HG03060 (cell line): ENCODE measurements around the gene TXNL1.
"Not testable (repeated sequence)": the region's sequence is repeated elsewhere in the genome, so short reads cannot be mapped to it uniquely, and the experiment has no call there.

ENCODE experiments used
- ATAC-seq: cut with Tn5 transposase; IDR thresholded peaks from one replicate; pipeline ENCODE4 v1.9.1; 2021; ENCODE audit warnings: low read depth, moderate number of reproducible peaks; ENCODE audit not compliant: unreplicated experiment

TXNL1 gene

DNA sequence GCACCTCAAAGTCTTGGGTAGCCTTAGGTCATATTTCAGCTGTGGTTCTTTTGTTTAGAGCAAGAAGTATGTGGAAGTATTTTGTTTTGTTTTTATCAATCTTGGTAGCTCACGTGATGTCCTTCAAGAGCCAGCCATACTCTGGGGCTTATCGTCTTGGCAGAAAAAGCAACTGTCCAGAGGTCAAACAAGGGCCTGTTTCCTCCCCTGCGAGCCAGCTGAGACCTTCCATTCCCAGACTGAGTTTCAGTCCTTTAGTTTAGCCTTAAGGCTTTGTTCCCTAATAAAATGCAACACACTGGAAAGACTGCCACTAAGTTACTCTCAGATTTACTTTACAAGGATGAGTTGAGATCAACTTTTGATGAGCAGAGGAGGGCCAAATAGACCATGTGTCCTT is 63.5 kb downstream of the TXNL1 start:
- ATAC-seq, result no peak

- ATAC-seq, result not testable (repeated sequence)
These were observed 66.1 kb downstream of the TXNL1 start for GRCh38 chr18:56572267-56572666.

- ATAC-seq, result no peak
These were observed 67.4 kb downstream of the TXNL1 start for GRCh38 chr18:56570978-56571377.

GRCh38 chr18:56569416-56569815 is 69.0 kb downstream of the TXNL1 start:
- ATAC-seq, result no peak

- no peak for ATAC-seq
These were observed 69.4 kb downstream of the TXNL1 start for GRCh38 chr18:56568986-56569385.

- no peak for ATAC-seq
These were observed 72.6 kb downstream of the TXNL1 start for GRCh38 chr18:56565551-56566345.

GRCh38 chr18:56565046-56565445 is 73.3 kb downstream of the TXNL1 start:
- no peak for ATAC-seq

GRCh38 chr18:56563568-56563967 is 74.8 kb downstream of the TXNL1 start:
- no peak for ATAC-seq

DNA sequence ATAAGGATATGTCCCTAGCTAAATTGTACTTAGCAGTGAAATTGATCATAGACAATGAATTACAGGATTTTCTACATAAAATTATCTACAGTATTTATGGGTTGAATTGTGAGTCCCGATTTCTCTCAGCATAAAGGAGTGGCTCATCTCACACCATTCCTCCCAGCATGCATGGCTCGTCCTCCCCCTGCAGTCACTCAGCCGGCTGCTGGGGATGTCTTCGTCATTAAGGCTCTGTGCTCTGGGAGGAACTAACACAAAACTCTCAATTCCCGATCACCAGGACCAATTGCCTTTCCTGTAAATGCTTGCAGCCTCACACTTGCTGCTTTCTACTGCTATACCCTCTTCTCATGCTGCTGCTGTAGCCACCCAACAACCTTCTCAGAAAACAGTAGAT is 75.9 kb downstream of the TXNL1 start:
- ATAC-seq, result no peak

GRCh38 chr18:56560992-56561391 is 77.4 kb downstream of the TXNL1 start:
- no peak for ATAC-seq

DNA sequence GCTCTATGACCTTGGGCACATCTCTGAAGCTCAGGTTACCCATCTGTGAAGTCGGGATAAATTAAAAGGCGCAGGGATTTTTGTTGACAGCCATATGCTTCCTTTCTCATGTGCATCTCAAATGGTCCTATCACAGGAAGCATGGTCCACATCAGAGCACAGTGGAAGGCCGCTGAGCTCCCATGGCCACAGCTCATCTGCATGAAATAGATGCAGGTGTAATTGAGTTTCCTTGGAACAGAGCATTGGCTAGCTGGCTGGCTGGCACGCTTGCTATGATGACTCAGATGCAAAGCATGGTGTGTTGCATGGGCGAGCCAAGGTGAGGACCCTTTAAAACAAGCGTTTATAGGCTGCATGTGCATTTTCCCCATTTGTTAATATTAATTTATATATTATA is 79.3 kb downstream of the TXNL1 start:
- ATAC-seq, result no peak

DNA sequence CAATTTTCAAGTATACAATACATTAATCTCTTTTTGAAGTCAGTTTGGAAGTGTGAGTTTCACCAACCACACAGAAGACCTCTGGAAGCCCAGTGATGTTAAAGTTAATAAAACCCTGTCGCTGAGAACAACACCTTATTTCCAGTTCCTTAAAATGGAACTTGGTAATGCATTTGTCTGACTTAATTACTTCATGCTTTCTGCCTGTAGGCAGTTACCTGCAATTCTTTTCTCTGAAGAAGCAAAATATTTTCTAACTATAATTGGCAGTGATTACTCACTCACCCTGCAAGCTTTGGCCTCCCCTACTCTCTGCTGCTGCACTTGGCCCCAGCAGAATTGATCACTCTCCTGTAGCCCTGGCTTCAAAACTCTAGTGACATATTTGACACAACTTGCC is 81.5 kb downstream of the TXNL1 start:
- ATAC-seq, result no peak

DNA sequence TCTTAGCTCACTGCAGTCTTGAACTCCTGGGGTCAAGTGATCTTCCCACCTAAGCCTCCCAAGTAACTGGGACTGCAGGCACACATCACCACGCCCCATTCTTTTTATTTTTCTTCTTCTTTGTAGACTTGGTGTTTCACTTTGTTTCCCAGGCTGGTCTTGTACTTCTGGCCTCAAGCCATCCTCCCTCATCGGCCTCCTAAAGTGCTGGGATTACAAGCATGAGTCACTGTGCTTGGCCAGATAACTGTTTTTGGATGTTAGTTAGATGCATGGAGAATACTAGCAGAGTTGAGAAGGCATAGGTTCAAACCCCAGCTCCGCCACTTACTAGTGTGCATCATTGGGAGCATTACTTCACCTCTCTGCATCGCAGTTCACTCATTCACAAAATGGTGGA is 88.3 kb downstream of the TXNL1 start:
- no peak for ATAC-seq
